HepG2 (cell line): Measurements from ENCODE around the gene PRR36. TPM values are rescaled to one million over a fixed set of nuclear protein-coding genes. Genes with fewer than 3 reads are reported as not detected.

Source experiments
- CBX1 ChIP-seq: IDR thresholded peaks from one replicate; pipeline ENCODE4 v1.6.1; 2016; ENCODE audit warnings: antibody characterized with exemption, low read depth
- CBX5 ChIP-seq: sonication (generic); formaldehyde crosslinking; IDR thresholded peaks from 2 replicates; pipeline ENCODE4 v1.4.0; 2020; ENCODE audit warnings: missing genetic modification reagents, borderline replicate concordance
- GABPA ChIP-seq, 2 experiments: IDR thresholded peaks; 2 replicates each; pipeline ENCODE4 v1.6.1; 2011 to 2016; ENCODE audit warnings: low read depth in 2 of 2, low read length in 1 of 2, missing biosample characterization in 1 of 2, missing genetic modification characterization in 1 of 2
- NONO ChIP-seq, 2 experiments: fragments of 450-650 bp in 1 of 2; sonication (generic) in 1 of 2; formaldehyde crosslinking in 1 of 2; IDR thresholded peaks in 1 of 2; conservative IDR thresholded peaks in 1 of 2; 2 replicates each; pipeline versions ENCODE4 v1.6.1 to v1.8.0; 2017 to 2022; ENCODE audit warnings: mild to moderate bottlenecking in 1 of 2, missing genetic modification reagents in 1 of 2, moderate library complexity in 1 of 2
- YEATS2 ChIP-seq: sonication (generic); formaldehyde crosslinking; IDR thresholded peaks from 2 replicates; pipeline ENCODE4 v1.4.0; 2020; ENCODE audit warnings: missing genetic modification reagents, borderline replicate concordance
- polyA plus RNA-seq, 8 experiments: library from polyadenylated mRNA; depleted of rRNA in 3 of 8; stranded (reverse) in 7 of 8; unstranded in 1 of 8; fragments of >200 nt; fragmentation: Illumina TruSeq in 4 of 8; extraction: Trizol in 4 of 8; gene quantifications; 2 replicates each; pipeline versions ENCODE4 v1.2.1 to v1.2.3, GENCODE V29; 2011 to 2016; ENCODE audit warnings: low read depth in 4 of 8, missing spikeins in 1 of 8, mixed read lengths in 1 of 8; ENCODE audit not compliant: insufficient read depth in 1 of 8
- total RNA-seq, 5 experiments: library from RNA; depleted of rRNA; stranded (reverse); fragments of >200 nt; fragmentation: Illumina TruSeq; extraction: Trizol; gene quantifications; 2 replicates each; pipeline ENCODE4 v1.2.3, GENCODE V29; 2016; ENCODE audit warnings: low read depth in 1 of 5
- TF ChIP-seq, protein P1 (sequence below), 2 experiments: sonication (generic) in 1 of 2; formaldehyde crosslinking in 1 of 2; IDR thresholded peaks; 2 replicates each; pipeline versions ENCODE4 v1.4.0 to v1.6.1; 2018 to 2020; ENCODE audit warnings: missing genetic modification reagents in 2 of 2, borderline replicate concordance in 1 of 2, low read depth in 1 of 2, mild to moderate bottlenecking in 1 of 2, missing biosample characterization in 1 of 2
- TF ChIP-seq, protein P2 (sequence below): sonication (generic); formaldehyde crosslinking; IDR thresholded peaks from one replicate; pipeline ENCODE4 v1.5.1; 2020; ENCODE audit warnings: mild to moderate bottlenecking, missing genetic modification reagents; ENCODE audit errors: not compliant biosample characterization
- TF ChIP-seq, protein P3 (sequence below): sonication (generic); formaldehyde crosslinking; IDR thresholded peaks from 2 replicates; pipeline ENCODE4 v1.4.0; 2020; ENCODE audit warnings: missing genetic modification reagents, borderline replicate concordance
- TF ChIP-seq, protein P4 (sequence below): sonication (generic); formaldehyde crosslinking; IDR thresholded peaks from 2 replicates; pipeline ENCODE4 v1.5.0; 2020; ENCODE audit warnings: mild to moderate bottlenecking, missing genetic modification reagents, borderline replicate concordance
- TF ChIP-seq, protein P5 (sequence below): IDR thresholded peaks from 2 replicates; pipeline ENCODE4 v1.6.1; 2016; ENCODE audit warnings: missing compliant biosample characterization, missing genetic modification reagents, borderline replicate concordance

Gene PRR36
- total and polyA plus RNA-seq, 2 of the 13 experiments (the other 11 are each of a cell fraction or from before 2014, with no cell fraction given): 0.07 to 0.17 TPM

DNA sequence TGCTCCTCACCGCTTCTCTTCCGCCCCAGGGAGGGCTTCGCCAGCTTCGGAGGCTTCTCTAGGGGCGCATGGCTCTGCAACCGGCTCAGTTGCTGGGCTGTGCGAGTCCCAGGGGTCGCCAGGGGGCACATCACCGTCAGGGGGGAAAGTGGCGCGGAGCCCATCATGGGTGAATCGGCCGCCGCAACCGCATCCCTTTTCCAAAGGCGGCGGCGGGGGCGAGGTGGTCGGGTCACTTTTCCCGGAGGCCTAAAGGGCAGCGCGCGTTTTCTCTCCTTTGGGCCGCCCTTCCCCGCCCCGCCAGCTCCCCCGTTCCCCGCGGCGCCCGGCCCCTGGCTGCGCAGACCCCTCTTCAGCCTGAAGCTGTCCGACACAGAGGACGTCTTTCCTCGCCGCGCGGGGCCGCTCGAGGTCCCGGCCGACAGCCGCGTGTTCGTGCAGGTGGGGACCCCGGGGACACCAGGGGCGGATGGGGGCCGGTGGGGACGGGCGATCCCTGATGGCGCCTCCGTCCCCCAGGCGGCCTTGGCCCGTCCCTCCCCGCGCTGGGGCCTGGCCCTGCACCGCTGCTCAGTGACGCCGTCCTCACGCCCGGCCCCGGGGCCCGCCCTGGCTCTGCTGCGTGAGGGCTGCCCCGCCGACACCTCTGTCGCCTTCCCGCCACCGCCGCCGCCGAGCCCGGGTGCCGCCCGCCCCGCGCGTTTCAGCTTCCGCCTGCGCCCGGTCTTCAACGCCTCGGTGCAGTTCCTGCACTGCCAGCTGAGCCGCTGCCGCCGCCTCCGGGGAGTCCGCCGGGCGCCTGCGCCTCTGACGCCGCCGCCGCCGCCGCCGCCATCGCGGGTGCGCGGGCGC, 42.1 kb upstream of the PRR36 start (continued):
- TF ChIP-seq, protein P1, sequence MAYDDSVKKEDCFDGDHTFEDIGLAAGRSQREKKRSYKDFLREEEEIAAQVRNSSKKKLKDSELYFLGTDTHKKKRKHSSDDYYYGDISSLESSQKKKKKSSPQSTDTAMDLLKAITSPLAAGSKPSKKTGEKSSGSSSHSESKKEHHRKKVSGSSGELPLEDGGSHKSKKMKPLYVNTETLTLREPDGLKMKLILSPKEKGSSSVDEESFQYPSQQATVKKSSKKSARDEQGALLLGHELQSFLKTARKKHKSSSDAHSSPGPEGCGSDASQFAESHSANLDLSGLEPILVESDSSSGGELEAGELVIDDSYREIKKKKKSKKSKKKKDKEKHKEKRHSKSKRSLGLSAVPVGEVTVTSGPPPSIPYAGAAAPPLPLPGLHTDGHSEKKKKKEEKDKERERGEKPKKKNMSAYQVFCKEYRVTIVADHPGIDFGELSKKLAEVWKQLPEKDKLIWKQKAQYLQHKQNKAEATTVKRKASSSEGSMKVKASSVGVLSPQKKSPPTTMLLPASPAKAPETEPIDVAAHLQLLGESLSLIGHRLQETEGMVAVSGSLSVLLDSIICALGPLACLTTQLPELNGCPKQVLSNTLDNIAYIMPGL (CRISPR knock-in tag; IDR thresholded peaks at IDR 0.05; ENCODE audit: borderline replicate concordance in 1 of 2, low read depth in 1 of 2): peak in 1 of 2 experiments; percentile 60; a peak in 1 of 4 replicates
- TF ChIP-seq CBX5 (no peak), GABPA (IDR thresholded peaks at IDR 0.05; ENCODE audit: low read depth, low read length) (peak; percentile 34; the same call in 1 of the 2 replicates), GABPA (CRISPR knock-in tag; IDR thresholded peaks at IDR 0.05; ENCODE audit: low read depth) (no peak), YEATS2 (CRISPR knock-in tag) (no peak), CBX1 (no peak), NONO (IDR thresholded peaks at IDR 0.05) (no peak), NONO (CRISPR knock-in tag; conservative IDR thresholded peaks at IDR 0.05) (peak; percentile 20; the same call in 1 of the 2 replicates)
- TF ChIP-seq, protein P2, sequence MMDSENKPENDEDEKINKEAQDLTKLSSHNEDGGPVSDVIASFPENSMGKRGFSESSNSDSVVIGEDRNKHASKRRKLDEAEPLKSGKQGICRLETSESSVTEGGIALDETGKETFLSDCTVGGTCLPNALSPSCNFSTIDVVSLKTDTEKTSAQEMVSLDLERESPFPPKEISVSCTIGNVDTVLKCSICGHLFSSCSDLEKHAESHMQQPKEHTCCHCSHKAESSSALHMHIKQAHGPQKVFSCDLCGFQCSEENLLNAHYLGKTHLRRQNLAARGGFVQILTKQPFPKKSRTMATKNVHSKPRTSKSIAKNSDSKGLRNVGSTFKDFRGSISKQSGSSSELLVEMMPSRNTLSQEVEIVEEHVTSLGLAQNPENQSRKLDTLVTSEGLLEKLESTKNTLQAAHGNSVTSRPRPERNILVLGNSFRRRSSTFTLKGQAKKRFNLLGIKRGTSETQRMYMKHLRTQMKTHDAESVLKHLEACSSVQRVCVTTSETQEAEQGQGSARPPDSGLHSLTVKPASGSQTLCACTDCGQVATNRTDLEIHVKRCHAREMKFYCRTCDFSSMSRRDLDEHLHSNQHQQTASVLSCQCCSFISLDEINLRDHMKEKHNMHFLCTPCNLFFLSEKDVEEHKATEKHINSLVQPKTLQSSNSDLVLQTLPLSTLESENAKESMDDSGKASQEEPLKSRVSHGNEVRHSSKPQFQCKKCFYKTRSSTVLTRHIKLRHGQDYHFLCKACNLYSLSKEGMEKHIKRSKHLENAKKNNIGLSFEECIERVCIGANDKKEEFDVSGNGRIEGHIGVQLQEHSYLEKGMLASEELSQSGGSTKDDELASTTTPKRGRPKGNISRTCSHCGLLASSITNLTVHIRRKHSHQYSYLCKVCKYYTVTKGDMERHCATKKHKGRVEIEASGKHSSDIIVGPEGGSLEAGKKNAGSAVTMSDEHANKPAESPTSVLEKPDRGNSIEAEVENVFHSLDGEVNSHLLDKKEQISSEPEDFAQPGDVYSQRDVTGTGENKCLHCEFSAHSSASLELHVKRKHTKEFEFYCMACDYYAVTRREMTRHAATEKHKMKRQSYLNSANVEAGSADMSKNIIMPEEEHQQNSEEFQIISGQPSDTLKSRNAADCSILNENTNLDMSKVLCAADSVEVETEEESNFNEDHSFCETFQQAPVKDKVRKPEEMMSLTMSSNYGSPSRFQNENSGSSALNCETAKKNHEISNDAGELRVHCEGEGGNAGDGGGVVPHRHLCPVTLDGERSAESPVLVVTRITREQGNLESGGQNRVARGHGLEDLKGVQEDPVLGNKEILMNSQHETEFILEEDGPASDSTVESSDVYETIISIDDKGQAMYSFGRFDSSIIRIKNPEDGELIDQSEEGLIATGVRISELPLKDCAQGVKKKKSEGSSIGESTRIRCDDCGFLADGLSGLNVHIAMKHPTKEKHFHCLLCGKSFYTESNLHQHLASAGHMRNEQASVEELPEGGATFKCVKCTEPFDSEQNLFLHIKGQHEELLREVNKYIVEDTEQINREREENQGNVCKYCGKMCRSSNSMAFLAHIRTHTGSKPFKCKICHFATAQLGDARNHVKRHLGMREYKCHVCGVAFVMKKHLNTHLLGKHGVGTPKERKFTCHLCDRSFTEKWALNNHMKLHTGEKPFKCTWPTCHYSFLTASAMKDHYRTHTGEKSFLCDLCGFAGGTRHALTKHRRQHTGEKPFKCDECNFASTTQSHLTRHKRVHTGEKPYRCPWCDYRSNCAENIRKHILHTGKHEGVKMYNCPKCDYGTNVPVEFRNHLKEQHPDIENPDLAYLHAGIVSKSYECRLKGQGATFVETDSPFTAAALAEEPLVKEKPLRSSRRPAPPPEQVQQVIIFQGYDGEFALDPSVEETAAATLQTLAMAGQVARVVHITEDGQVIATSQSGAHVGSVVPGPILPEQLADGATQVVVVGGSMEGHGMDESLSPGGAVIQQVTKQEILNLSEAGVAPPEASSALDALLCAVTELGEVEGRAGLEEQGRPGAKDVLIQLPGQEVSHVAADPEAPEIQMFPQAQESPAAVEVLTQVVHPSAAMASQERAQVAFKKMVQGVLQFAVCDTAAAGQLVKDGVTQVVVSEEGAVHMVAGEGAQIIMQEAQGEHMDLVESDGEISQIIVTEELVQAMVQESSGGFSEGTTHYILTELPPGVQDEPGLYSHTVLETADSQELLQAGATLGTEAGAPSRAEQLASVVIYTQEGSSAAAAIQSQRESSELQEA (CRISPR knock-in tag): no peak
- TF ChIP-seq, protein P3, sequence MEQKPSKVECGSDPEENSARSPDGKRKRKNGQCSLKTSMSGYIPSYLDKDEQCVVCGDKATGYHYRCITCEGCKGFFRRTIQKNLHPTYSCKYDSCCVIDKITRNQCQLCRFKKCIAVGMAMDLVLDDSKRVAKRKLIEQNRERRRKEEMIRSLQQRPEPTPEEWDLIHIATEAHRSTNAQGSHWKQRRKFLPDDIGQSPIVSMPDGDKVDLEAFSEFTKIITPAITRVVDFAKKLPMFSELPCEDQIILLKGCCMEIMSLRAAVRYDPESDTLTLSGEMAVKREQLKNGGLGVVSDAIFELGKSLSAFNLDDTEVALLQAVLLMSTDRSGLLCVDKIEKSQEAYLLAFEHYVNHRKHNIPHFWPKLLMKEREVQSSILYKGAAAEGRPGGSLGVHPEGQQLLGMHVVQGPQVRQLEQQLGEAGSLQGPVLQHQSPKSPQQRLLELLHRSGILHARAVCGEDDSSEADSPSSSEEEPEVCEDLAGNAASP (CRISPR knock-in tag): 0 out of 2 replicates have a peak, but pooled peaks have one; percentile 6
- TF ChIP-seq, protein P4, sequence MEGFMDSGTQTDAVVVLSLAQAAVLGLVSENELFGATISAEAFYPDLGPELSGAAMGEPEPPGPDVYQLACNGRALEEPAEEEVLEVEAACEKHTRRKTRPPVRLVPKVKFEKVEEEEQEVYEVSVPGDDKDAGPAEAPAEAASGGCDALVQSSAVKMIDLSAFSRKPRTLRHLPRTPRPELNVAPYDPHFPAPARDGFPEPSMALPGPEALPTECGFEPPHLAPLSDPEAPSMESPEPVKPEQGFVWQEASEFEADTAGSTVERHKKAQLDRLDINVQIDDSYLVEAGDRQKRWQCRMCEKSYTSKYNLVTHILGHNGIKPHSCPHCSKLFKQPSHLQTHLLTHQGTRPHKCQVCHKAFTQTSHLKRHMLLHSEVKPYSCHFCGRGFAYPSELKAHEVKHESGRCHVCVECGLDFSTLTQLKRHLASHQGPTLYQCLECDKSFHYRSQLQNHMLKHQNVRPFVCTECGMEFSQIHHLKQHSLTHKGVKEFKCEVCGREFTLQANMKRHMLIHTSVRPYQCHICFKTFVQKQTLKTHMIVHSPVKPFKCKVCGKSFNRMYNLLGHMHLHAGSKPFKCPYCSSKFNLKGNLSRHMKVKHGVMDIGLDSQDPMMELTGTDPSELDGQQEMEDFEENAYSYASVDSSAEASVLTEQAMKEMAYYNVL (CRISPR knock-in tag): no peak; the same call in 1 of the 2 replicates
- TF ChIP-seq, protein P5, sequence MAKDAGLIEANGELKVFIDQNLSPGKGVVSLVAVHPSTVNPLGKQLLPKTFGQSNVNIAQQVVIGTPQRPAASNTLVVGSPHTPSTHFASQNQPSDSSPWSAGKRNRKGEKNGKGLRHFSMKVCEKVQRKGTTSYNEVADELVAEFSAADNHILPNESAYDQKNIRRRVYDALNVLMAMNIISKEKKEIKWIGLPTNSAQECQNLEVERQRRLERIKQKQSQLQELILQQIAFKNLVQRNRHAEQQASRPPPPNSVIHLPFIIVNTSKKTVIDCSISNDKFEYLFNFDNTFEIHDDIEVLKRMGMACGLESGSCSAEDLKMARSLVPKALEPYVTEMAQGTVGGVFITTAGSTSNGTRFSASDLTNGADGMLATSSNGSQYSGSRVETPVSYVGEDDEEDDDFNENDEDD: peak; percentile 83; the same call in 1 of the 2 replicates
